ENCODE data around the gene PRKAG2. TPM values are rescaled to one million over a fixed set of nuclear protein-coding genes. Genes with fewer than 3 reads are reported as not detected.

PRKAG2 gene
- total RNA-seq, 1 donor from 2014 or later: 4.7 TPM

GRCh38 chr7:151508991-151509390, 367.9 kb downstream of the PRKAG2 start:
- no peaks in the 10 kb centered on the region for H3K9me3 ChIP-seq (ENCODE audit: control insufficient read depth in 3 of 3, low read length in 3 of 3)
- no peak overlapping the region for H3K9ac ChIP-seq (ENCODE audit: low read depth in 1 of 3, low read length in 3 of 3)
- no peaks in the 10 kb centered on the region for H3K36me3 ChIP-seq (ENCODE audit: control insufficient read depth in 3 of 3, insufficient read depth in 3 of 3, low read length in 3 of 3)
- H3K27ac ChIP-seq (ENCODE audit: low read depth, low read length): no peak overlapping the region
- no peaks in the 10 kb centered on the region for H3K27me3 ChIP-seq (ENCODE audit: control insufficient read depth in 3 of 3, insufficient read depth in 3 of 3, low read length in 3 of 3)
- H3K4me3 ChIP-seq (ENCODE audit: low read length in 3 of 3): no peak overlapping the region
- H3K4me1 ChIP-seq (ENCODE audit: control insufficient read depth in 3 of 3, insufficient read depth in 3 of 3, low read length in 3 of 3): peaks cover 39 to 57% (median 52%) of the 10 kb centered on the region in 3 donors

GRCh38 chr7:151507806-151508205, 369.1 kb downstream of the PRKAG2 start:
- Histone ChIP-seq H3K27ac (ENCODE audit: low read depth, low read length) (no peak overlapping the region), H3K36me3 (ENCODE audit: control insufficient read depth in 3 of 3, insufficient read depth in 3 of 3, low read length in 3 of 3) (no peaks in the 10 kb centered on the region), H3K9ac (ENCODE audit: low read depth in 1 of 3, low read length in 3 of 3) (no peak overlapping the region), H3K9me3 (ENCODE audit: control insufficient read depth in 3 of 3, low read length in 3 of 3) (no peaks in the 10 kb centered on the region), H3K4me3 (ENCODE audit: low read length in 3 of 3) (no peak overlapping the region), H3K27me3 (ENCODE audit: control insufficient read depth in 3 of 3, insufficient read depth in 3 of 3, low read length in 3 of 3) (no peaks in the 10 kb centered on the region), H3K4me1 (ENCODE audit: control insufficient read depth in 3 of 3, insufficient read depth in 3 of 3, low read length in 3 of 3) (peaks cover 40 to 64% (median 46%) of the 10 kb centered on the region in 3 donors)

GRCh38 chr7:151506901-151507382, 370.0 kb downstream of the PRKAG2 start:
- H3K27me3 ChIP-seq (ENCODE audit: control insufficient read depth in 3 of 3, insufficient read depth in 3 of 3, low read length in 3 of 3): no peaks in the 10 kb centered on the region
- no peaks in the 10 kb centered on the region for H3K36me3 ChIP-seq (ENCODE audit: control insufficient read depth in 3 of 3, insufficient read depth in 3 of 3, low read length in 3 of 3)
- H3K9me3 ChIP-seq (ENCODE audit: control insufficient read depth in 3 of 3, low read length in 3 of 3): no peaks in the 10 kb centered on the region
- H3K4me1 ChIP-seq (ENCODE audit: control insufficient read depth in 3 of 3, insufficient read depth in 3 of 3, low read length in 3 of 3): peaks cover 35 to 56% (median 38%) of the 10 kb centered on the region in 3 donors
- H3K27ac ChIP-seq (ENCODE audit: low read depth, low read length): peak overlapping the region; percentile 65
- H3K9ac ChIP-seq (ENCODE audit: low read depth in 1 of 3, low read length in 3 of 3): peak overlapping the region; percentile 28 to 63 (median 57)
- no peak overlapping the region for H3K4me3 ChIP-seq (ENCODE audit: low read length in 3 of 3)

Small RNA genes lying within 50 kb of the gene (small RNA-seq; reads per million reads assigned to genes)
- not detected for gene RF00019
- not detected for gene RNU6-604P

Other genes with a start within 250 kb of the PRKAG2 start
- gene GALNTL5, start 79.3 kb upstream of the PRKAG2 start, total RNA-seq: not detected
- gene GALNT11, start 148.6 kb upstream of the PRKAG2 start, total RNA-seq: 19.8 TPM